ENCODE measurements around the gene ALK.

DNA sequence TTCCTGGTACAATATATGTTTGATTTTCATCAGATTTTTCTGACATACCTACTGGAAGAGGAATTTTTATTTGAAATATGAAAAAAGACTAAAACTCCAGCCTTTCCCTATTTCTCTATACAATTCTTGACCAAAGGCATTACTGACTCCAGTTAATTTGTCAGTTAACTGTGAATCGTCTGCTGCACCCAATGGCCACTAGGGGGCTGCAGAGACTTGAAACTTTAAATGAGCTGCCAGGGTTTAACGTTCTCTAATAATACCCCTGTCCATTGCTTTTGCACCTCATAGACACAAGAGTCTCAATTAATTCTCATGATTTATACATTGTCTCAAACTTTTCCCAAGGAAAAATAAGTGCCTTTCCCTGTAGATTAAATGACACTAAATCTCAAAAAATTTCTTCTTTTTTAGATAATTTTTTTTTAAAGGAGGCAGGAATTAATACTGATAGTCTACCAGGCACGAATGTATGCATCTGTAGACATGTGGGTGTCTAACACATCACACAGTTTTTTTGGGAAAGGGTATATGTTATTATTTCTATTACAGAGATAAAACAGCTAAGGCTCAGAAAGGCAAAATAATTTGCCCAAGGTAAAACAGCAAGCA, 1.8 kb upstream of the ALK start:
- TF ChIP-seq GATA2 (IDR thresholded peaks at IDR 0.05; ENCODE audit: low read depth, low read length) (no peak), GATA3 (IDR thresholded peaks at IDR 0.05; ENCODE audit: low read depth, low read length) (no peak)
